ENCODE data around the gene SPRTN. TPM values are rescaled to one million over a fixed set of nuclear protein-coding genes. Genes with fewer than 3 reads are reported as not detected.
"Not testable (repeated sequence)": the region's sequence is repeated elsewhere in the genome, so short reads cannot be mapped to it uniquely, and the experiment has no call there.

The SPRTN gene
- total and polyA plus RNA-seq, 2 experiments from 2014 or later, result 9.1 to 25.0 TPM

- not testable (repeated sequence) for H3K27me3 Mint-ChIP-seq (ENCODE audit: insufficient read depth, low read depth, poor library complexity); H3K4me1 Mint-ChIP-seq
Measured at GRCh38 chr1:231348856-231349255, 10.8 kb downstream of the SPRTN start.

GRCh38 chr1:231351816-231352215 lies 13.7 kb downstream of the SPRTN start:
- ATAC-seq (no peak), DNase-seq (ENCODE audit: low spot score) (no peak)
- Mint-ChIP-seq H3K27me3 (ENCODE audit: insufficient read depth, low read depth, poor library complexity) (no peaks in the 10 kb centered on the region), H3K4me1 (no peaks in the 10 kb centered on the region), H3K9me3 (no peaks in the 10 kb centered on the region), H3K27ac (no peak overlapping the region), H3K4me3 (no peak overlapping the region), H3K36me3 (ENCODE audit: low read depth) (peaks cover 24% of the 10 kb centered on the region)
- Histone ChIP-seq H3K27me3 (ENCODE audit: insufficient read depth) (no peaks in the 10 kb centered on the region), H3K27ac (ENCODE audit: low read depth) (no peak overlapping the region), H3K4me2 (no peak overlapping the region), H3K36me3 (ENCODE audit: insufficient read depth) (peaks cover 17% of the 10 kb centered on the region; the same call in 1 of the 2 replicates), H3K9me2 (ENCODE audit: insufficient read depth) (no peaks in the 10 kb centered on the region), H2AFZ (no peak overlapping the region), H3F3A (replicated peaks; ENCODE audit: low read depth) (no peaks in the 10 kb centered on the region), H4K20me1 (replicated peaks; ENCODE audit: insufficient read depth) (peaks cover 5% of the 10 kb centered on the region), H3K79me2 (replicated peaks; ENCODE audit: insufficient read depth) (no peaks in the 10 kb centered on the region), H3K4me1 (ENCODE audit: insufficient read depth) (no peaks in the 10 kb centered on the region), H3K4me3 (no peak overlapping the region)
- TF ChIP-seq EZH2 (IDR thresholded peaks at IDR 0.05; ENCODE audit: low read depth, unreplicated experiment) (no peak), REST (IDR thresholded peaks at IDR 0.05; ENCODE audit: unreplicated experiment) (no peak), ETS1 (IDR thresholded peaks at IDR 0.05) (no peak), ZNF331 (CRISPR knock-in tag; IDR thresholded peaks at IDR 0.05; ENCODE audit: low read depth) (no peak), POLR2AphosphoS5 (IDR thresholded peaks at IDR 0.05; ENCODE audit: low read depth) (no peak), ZNF462 (CRISPR knock-in tag; IDR thresholded peaks at IDR 0.05) (no peak), STAT1 (IDR thresholded peaks at IDR 0.05; ENCODE audit: unreplicated experiment) (no peak), EZH2phosphoT487 (IDR thresholded peaks at IDR 0.05; ENCODE audit: unreplicated experiment) (no peak), CTCF (conservative IDR thresholded peaks at IDR 0.05; ENCODE audit: low read depth in 2 of 2) (no peak), CREB1 (CRISPR knock-in tag; IDR thresholded peaks at IDR 0.05; ENCODE audit: low read depth) (no peak)

More at GRCh38 chr1:231348856-231349255, 10.8 kb downstream of the SPRTN start:
- not testable (repeated sequence) for H3F3A ChIP-seq (replicated peaks; ENCODE audit: low read depth); H3K27me3 ChIP-seq (ENCODE audit: insufficient read depth); H3K27ac ChIP-seq (ENCODE audit: low read depth); H3K9me3 Mint-ChIP-seq; ATAC-seq; H2AFZ ChIP-seq; H3K9me2 ChIP-seq (ENCODE audit: insufficient read depth); DNase-seq (ENCODE audit: low spot score); H3K4me3 ChIP-seq; H4K20me1 ChIP-seq (replicated peaks; ENCODE audit: insufficient read depth); H3K27ac Mint-ChIP-seq; H3K4me3 Mint-ChIP-seq; H3K4me1 ChIP-seq (ENCODE audit: insufficient read depth); H3K4me2 ChIP-seq
- H3K36me3 Mint-ChIP-seq (ENCODE audit: low read depth), result peaks cover 36% of the 10 kb centered on the region
- peaks cover 17% of the 10 kb centered on the region for H3K36me3 ChIP-seq (ENCODE audit: insufficient read depth)
- H3K79me2 ChIP-seq (replicated peaks; ENCODE audit: insufficient read depth), result peaks cover 16% of the 10 kb centered on the region; the same call in 1 of the 2 replicates
